HG03575 (cell line): ENCODE measurements around the gene TMCC1.
"Not testable (repeated sequence)": the region's sequence is repeated elsewhere in the genome, so short reads cannot be mapped to it uniquely, and the experiment has no call there.

Source experiments
- ATAC-seq: cut with Tn5 transposase; IDR thresholded peaks from one replicate; pipeline ENCODE4 v1.9.1; 2021; ENCODE audit not compliant: unreplicated experiment, insufficient number of reproducible peaks, low FRiP score; ENCODE audit errors: extremely low read depth

TMCC1 gene

DNA sequence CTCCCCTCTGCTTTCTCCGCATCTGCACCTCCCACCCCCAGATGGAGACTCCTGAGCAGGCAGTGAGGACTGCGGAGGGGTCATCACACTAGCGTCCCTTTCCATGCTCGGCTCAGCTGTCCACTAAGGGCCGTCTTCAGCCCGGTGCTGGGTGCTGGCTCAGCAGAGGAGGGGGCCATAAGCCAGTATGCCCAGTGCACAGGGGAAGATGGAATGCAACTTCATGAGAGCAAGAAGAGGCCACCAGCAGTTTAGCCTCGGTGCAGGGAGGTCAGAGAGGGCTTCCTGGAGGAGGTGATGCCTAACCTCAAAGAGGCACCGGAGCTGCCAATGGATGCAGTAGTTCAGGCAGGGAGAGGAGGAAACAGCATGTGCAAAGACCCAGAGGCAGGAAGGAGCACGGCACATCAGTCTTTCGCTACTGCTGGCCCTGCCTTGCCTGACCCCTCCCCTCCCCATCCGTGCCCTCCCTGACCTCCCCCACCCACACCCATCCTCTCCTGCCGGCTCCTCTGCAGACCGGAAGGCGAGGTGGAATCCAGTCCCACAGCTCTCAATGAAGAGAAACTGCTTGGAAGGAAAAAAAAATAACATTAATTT, 271.8 kb downstream of the TMCC1 start:
- ATAC-seq: no peak

DNA sequence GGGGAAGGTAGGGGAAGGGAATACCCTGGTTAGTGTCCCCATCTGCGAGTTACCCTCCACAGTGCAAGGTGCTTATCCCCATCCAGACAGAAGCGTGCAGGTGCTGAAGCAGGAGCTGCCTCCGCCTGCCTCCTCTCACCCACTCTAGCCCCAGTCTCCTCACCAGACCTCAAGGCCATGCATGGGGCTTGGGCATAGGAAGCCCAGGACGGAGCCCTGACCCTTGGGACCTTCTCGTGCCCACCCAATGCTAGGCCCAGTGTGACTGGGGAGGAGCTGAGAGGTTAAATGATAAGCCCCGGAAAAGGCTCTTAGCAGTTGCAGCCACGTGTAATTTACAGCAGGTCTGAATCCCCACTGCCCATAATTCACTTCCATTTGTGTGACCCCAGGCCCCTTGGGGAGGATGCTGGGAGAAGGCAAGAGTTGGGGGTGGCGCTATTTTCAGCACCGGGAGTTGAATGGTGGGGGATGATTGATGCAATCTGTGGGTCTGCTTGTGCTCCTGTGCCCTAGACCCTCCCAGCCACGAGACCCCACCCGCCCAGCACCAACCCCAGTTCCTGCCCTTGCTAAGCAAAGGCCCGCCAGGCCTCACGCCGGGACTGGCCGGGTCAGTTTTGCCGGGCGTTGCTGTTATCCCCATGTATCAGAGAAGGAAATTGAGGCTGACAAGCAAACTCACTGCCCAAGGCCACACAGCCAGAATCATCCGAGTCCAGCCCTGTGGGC, 272.5 kb downstream of the TMCC1 start:
- no peak for ATAC-seq

DNA sequence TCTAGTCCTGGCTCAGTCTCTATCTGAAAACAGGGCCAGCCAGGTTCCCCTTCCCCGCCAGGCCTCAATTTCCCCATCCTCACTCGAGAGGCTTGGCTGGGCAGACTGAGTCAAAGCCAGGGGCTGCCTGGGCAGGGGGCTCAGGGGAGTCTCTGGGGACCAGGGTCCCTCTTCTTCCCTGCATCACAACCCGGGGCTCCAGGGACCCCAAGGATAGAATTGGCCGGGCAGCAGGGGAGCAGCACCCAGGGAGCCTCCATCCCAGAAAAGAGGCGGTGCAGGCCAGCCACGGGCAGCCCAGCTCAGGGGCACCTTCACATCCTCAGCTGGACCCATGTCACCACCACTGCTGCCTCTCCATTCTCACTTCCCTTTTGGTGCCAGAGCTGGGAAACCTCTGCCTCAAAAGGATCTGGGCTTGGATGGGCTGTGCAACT, 273.8 kb downstream of the TMCC1 start:
- no peak for ATAC-seq

DNA sequence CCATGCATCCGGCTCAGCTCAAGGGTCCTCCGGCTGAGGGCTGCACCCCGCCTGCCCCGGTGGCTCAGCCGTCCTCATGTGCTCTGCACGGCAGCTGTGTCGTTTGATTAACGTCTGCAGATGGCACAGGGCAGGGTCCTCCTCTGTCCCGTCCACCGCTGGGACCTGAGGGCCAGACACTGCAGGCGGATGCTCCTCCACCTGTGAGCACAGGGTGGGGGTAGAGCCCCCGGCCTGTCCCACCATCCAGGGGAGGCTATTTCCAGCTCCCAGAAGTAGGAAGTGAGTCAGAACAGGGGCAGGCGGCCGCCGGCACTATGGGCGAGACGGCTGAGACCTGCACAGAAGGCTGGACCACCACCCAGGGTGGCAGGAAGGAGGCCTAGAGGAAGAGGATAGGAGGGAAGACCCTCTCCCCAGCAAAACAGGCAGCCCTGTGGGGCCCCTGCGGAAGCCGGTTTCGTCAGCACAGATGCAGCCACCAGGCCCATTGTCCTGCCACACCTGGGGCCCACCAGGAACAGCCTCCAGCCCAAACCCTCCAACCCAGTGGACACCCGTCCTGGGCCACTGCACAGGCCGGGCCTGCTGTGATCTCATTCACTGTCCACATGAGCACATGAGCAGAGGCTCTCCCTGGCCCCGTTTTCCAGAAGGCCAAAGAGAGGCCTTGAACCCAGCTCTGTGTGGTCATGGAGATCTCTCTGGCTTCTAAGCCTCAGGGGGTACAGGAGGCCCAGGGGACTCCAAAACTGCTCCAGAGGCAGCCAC, 274.4 kb downstream of the TMCC1 start:
- ATAC-seq: no peak

DNA sequence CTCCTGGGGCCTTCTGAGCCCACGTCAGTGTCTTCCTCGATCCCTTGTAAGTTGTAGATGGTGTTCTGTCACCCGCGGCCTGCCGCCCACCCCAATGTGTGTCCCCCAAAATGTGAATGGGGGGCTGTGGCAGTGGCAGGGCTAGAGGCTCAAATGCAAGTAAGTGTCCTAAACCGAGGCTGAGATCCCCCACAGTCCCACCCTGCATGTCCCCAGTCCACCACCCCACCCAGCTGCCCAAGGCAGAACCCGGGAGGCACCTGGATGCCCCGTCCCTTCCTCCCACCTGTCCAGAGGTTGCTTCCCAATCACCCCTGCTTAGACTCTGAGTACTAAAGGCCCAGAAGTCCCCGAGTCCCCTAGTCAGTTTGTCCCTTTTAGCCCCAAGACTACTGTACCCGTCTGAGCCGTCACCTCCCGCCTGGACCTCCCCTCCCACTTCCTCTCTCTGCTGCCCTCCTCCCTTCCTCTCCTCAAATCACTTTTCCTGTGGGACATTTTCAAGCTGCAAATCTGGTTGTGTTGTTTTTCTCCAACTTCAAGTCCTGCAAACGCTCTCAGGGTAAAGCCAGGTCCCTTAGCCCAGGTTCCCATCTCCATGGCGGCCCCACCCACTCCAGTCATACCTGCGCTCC, 275.2 kb downstream of the TMCC1 start:
- no peak for ATAC-seq

DNA sequence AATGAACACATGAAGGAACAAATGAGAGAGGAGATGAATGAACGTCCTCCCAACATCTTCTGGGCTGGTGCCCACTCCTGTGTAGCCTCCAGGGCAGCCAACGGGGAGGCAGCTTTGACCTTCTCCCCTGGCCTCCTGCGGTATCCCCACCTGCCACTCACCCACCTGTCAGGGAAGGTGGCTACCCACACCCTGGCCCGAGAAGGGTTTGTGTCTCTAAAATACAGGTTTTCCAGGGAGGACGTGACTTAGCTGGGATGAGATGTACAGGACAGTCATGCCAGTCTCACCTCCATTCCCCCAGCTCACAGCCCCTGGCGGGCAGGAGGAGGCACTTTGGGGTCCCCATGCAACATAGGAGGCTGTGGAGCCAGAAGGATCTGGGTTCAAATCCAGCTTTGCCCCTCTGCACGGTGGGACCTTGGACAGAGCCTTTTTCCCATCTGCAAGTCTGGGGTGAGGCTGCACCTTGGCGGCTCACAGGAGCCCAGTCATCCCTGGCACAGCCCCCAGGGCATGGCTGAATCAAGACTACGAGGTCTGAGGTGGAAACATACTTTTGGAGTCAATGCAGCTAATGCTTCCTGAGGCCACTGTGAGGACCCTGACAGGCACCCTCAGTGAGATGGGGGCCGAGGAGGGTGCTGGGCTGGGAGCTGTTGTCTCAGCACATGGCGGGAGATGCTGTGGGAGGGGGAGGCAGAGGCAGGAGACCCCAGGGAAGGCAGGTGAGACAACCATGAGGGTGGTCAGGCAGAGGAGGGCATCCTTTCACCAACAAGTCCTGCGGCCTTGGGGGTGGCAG, 275.9 kb downstream of the TMCC1 start:
- no peak for ATAC-seq

DNA sequence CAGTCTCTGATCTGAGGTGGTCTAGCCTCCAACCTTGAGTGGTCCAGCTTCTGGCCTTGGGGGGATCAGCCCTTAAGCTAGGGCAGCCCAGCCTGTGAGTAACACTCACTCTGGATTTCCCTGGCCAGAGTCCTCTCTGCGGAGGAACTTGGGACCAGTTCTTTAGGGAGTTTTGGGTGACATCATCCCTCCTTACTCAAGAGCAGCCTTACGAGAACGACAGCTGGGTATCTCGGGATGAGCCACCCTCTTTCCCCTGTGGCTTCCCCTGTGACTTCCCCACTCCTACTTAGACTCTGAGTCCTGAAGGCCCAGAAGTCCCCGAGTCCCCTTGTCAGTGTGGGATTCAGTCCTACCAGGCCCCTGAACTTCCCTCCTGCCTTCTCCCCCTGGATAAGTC, 276.8 kb downstream of the TMCC1 start:
- no peak for ATAC-seq

DNA sequence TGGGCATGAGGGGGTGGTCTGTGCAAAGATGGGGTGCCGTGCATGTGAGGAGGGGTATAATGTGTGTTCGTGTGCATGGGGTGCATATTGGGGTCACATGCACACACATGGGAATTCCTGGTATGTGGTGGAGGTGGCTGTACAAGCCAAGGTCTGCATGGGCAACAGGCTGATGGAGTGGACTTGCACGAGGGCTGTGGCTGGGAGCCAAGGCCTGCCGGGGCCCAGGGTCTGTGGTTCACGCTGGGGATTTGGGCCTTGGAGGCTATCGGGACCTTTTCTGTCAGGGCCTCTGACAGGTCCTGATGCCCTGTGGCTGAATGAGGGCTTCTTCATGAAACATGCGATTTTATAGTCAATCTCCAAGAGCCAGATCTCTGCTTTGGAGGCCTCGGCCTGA, 277.2 kb downstream of the TMCC1 start:
- no peak for ATAC-seq

DNA sequence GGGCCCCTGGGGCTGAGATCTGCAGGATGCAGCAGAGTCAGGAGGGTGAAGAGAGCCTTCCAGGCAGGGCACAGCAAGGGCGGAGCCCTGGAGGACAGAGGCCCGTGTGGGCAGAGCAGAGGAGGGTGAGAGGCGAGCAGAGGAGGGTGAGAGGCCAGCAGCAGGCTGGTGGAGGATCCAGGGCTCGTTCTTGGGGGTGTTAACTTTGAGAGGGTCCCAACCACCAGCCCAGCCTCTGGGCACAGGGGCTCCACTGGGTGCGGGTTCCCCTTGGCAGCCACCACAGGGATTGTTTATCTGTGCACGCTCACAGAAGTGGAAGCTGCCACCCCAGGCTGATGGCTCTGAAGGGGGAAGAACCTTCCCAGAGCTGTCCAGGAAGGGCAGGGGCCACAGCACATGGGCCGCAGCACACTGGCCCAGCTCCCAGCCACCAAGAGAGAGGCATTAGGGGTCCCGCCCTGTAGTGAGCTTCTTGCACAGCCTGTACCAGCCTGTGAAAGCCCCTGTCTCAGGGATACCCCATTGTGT, 277.7 kb downstream of the TMCC1 start:
- no peak for ATAC-seq

DNA sequence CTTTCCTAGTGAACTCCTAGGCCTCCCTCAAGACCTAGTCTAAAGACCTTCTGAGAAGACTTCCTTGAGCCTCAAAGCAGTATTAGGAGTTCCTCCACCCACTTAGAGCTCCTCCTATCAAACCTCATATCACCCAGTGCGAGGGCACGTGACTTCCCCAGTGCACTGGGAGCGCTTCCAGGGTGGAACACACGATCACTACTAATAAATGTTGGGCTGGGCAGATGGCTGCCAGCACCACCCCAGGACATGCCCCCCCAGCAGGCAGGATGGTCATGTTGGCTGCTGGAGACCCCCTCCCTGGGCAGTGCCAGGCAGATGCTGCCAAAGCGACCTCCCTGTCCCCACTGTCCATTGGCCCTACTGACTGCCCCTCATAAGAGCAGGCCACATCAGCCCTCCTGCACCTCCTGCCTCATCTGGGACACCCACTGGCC, 278.6 kb downstream of the TMCC1 start:
- ATAC-seq: no peak

DNA sequence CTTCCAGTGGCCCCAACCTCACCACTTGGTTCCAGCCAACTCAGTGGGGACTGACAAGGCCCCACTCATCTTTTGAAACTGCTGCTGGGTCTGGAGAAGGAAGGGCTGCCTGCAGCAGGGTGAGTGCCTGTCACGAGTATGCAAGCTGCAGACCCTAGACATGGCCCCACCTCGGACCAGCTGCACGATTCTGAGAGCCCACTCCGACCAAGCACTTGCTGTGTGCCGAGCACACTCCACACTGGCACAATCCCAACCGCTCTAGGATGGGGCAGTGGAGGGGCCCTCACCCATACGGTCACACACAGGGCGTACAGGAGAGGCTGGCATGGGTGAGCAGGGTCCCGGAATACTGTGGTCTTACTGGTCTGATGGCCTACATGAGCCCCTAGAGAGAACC, 279.1 kb downstream of the TMCC1 start:
- ATAC-seq: no peak

DNA sequence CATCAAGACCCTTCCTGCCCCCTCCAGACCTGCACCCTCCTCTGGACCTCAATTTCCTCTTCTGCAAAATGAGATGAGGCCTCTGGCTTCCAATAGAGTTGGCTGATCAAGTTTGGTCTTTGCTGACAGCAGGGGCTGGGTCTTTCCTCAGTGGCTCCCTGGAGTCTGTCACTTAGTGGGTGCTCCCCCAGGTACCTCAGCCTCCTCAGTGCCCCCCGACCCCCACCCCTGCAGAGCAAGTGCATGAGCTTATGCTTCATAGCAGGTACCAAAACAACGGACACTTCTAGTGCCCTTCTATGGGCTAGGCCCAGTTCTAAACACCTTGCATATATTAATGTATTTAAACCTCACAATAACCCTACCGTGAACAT, 280.2 kb downstream of the TMCC1 start:
- no peak for ATAC-seq

DNA sequence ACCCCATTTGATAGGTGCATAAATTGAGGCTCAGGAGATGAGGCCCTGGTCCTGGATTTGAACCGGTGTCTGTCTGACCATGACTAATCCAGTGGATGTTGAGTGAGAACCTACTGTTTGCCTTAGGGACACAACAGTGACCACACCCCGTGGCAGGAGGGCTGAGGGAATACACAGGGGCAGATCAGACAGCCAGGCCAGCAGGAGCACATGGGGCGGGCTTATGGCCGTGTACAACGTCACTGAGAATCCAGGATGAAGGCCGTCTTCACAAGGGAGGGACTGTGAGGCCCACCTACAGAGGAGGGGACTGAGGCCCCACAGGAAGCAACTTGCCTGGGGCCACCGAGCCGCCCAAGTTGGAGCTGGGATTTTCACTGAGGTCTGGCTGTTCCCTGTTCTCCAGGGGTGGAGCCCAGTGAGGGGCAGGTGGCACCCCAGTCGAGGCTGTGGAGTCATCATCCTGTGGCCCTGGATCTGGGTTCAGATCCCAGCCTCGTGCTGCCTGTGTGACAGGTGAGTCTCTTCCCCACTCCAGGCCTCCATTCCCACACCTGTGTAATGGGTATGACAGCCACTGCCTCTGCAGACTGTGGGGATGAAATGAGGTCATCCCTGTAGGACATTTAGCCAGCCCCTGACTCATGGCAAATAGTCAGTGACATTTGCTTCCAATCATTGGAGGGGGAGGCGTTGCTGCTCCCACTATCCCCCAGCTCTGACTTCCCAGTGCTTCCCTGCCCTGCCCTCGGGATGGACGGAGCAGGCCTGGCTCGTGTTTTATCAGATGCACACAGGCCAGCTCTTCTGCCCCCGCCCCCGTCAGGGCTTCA, 280.8 kb downstream of the TMCC1 start:
- ATAC-seq: no peak

DNA sequence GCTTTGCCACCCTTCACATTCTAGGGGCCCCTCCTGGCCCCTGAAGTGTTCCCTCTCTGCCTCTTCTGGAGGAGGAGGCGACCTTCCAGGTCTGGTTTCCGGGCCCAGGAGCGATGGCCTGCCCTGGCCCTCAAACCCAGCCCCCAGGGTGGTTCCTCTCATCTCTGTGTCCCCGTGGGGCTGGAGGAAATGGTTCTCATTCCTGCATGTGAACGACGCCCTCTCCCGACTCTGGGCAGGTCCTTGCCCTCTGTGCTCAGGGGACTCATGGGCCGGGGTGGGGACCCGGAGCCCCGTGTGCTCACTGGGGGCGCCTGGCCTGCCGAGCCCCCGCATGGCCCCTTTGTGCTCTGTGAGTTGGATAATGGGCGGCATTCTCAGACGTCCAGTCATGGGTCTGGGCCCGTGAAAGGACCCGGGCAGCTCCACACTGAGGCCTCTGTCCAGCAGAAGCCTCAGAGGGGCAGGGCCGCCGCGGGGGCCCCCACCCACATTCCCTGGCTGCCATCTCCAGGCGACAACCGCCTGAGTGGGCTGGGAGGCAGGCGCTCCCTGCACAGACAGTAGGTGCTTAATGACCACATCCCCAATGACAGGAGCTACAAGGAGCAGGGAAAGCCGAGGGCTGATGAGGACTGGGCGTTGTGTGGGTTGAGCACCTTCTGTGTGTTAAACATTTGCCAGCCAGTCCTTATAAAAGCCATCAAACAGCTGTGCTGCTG, 281.5 kb downstream of the TMCC1 start:
- ATAC-seq: no peak

DNA sequence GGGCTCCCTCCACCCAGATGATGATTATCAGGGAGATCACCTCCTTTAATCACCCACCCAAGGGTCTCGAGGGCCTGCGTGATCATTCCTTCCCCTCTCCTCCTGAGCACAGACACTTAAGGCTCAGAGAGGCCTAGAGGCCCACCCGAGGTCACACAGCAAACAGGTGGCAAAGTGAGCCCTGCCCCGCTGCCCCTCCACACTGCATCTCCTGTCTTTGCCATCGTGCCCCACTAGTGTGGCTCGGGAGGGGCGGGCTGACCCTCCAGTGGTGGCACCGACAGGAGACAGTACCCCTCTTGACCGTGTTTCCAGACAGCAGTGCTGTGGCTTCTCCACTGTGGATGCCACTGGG, 282.1 kb downstream of the TMCC1 start:
- ATAC-seq: no peak

DNA sequence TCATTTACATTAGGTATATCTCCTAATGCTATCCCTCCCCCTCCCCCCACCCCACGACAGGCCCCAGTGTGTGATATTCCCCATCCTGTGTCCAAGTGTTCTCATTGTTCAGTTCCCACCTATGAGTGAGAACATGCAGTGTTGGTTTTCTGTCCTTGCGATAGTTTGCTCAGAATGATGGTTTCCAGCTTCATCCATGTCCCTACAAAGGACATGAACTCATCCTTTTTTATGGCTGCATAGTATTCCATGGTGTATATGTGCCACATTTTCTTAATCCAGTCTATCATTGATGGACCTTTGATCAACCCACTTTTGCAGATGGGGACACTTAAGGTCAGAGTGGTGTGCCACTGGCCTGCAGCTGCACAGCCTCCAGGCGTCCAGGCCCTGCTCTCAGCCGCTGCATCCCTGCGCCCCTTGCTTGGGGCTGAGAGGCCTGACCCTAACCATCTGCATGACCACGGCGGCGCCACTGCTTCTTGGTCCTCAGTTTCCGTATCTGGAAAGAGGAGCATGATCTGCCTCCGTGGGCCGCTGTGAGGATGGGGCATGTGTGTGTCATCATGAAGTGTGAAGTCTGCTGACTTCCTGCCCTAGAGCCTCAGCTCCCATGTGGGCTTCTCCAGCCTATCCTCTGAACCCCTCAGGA, 282.6 kb downstream of the TMCC1 start:
- not testable (repeated sequence) for ATAC-seq

DNA sequence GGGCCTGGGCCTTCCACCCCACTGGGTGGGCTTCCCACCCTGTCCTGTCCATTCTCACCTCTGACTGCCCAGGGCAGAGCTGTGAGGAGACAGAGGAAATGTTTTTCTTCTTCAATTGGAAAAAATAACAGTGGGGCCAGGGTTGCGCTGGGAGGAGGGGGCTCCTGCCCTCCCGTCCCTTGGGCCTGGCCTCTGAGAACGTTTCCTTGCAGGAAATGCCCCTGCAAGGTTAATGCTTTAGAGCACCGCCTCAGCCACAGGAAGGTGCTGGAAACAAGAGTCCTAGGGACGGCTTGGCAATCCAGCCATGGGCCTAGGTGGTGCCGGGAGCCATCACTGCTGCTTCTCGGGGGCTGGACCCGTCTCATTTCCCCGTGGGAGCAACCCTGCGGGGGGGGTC, 283.2 kb downstream of the TMCC1 start:
- ATAC-seq: no peak
